HG03378 (cell line): Measurements from ENCODE around the gene KLHL24.
"Not testable (repeated sequence)": the region's sequence is repeated elsewhere in the genome, so short reads cannot be mapped to it uniquely, and the experiment has no call there.

Experiments
- ATAC-seq: cut with Tn5 transposase; IDR thresholded peaks from one replicate; pipeline ENCODE4 v1.9.1; 2021; ENCODE audit warnings: mild to moderate bottlenecking, moderate library complexity; ENCODE audit not compliant: unreplicated experiment

Gene KLHL24

GRCh38 chr3:183635431-183636220, at the start of gene KLHL24:
Gene KLHL24 (plus strand): TSS chr3:183635623. CDS start chr3:183650357, 14,734 bp downstream.
- peak; percentile 83 for ATAC-seq

GRCh38 chr3:183586477-183586876, 48.9 kb upstream of the KLHL24 start:
- no peak for ATAC-seq

- no peak for ATAC-seq
Observed at GRCh38 chr3:183587336-183587735, 48.1 kb upstream of the KLHL24 start.

GRCh38 chr3:183590442-183590841, 45.0 kb upstream of the KLHL24 start:
- ATAC-seq, result no peak

GRCh38 chr3:183591881-183592521, 43.4 kb upstream of the KLHL24 start:
- peak; percentile 94 for ATAC-seq

GRCh38 chr3:183592821-183593220, 42.6 kb upstream of the KLHL24 start:
- ATAC-seq, result no peak

GRCh38 chr3:183594636-183595035, 40.8 kb upstream of the KLHL24 start:
- no peak for ATAC-seq

GRCh38 chr3:183597959-183598358, 37.5 kb upstream of the KLHL24 start:
- no peak for ATAC-seq

- not testable (repeated sequence) for ATAC-seq
Observed at GRCh38 chr3:183611326-183611725, 24.1 kb upstream of the KLHL24 start.

- no peak for ATAC-seq
Observed at GRCh38 chr3:183613366-183614285, 21.8 kb upstream of the KLHL24 start.

GRCh38 chr3:183618542-183618941, 16.9 kb upstream of the KLHL24 start:
- ATAC-seq, result no peak

GRCh38 chr3:183619010-183619409, 16.4 kb upstream of the KLHL24 start:
- ATAC-seq, result no peak

- no peak for ATAC-seq
Observed at GRCh38 chr3:183619624-183620251, 15.7 kb upstream of the KLHL24 start.

GRCh38 chr3:183620252-183620628, 15.2 kb upstream of the KLHL24 start:
- no peak for ATAC-seq

- ATAC-seq, result not testable (repeated sequence)
Observed at GRCh38 chr3:183622473-183622872, 12.9 kb upstream of the KLHL24 start.

- no peak for ATAC-seq
Observed at GRCh38 chr3:183626877-183627594, 8.4 kb upstream of the KLHL24 start.

- no peak for ATAC-seq
Observed at GRCh38 chr3:183629546-183630301, 5.7 kb upstream of the KLHL24 start.

GRCh38 chr3:183631715-183632114, 3.7 kb upstream of the KLHL24 start:
- no peak for ATAC-seq

- ATAC-seq, result not testable (repeated sequence)
Observed at GRCh38 chr3:183632725-183633124, 2.7 kb upstream of the KLHL24 start.
